Activated naive CD4-positive, alpha-beta T cell treated with anti-CD3 and anti-CD28 coated beads, Interleukin-2, amount 50 U/mL, for 72 hours (primary cell): ENCODE measurements around the gene TCF4. TPM values are rescaled to one million over a fixed set of nuclear protein-coding genes. Genes with fewer than 3 reads are reported as not detected.

Experiments used
- ATAC-seq, 2 donors: fragments of 150-1000 bp; cut with Tn5 transposase; 2 replicates each; pipeline ENCODE4 v1.10.0; 2021; ENCODE audit warnings: mild to moderate bottlenecking in 2 of 2, moderate library complexity in 2 of 2
- DNase-seq, 2 donors: peaks; one replicate each; pipeline ENCODE4 v3.0.0; 2021 to 2022; ENCODE audit warnings: low spot score in 2 of 2
- H3K27ac Mint-ChIP-seq, 2 donors: one replicate each; pipeline ENCODE4 v1.8.0; 2022; ENCODE audit warnings: mild to moderate bottlenecking in 2 of 2, mixed read lengths in 2 of 2
- H3K36me3 Mint-ChIP-seq, 2 donors: one replicate each; pipeline ENCODE4 v1.8.0; 2022; ENCODE audit warnings: mixed read lengths in 2 of 2
- H3K9me3 Mint-ChIP-seq, 2 donors: one replicate each; pipeline ENCODE4 v1.8.0; 2022; ENCODE audit warnings: mixed read lengths in 2 of 2
- total RNA-seq, 2 donors: library from RNA; stranded (reverse); gene quantifications; one replicate each; pipeline ENCODE4 v1.2.3, GENCODE V29; 2022

Gene TCF4
- total RNA-seq, 2 donors from 2014 or later: 0.46 to 1.6 TPM

DNA sequence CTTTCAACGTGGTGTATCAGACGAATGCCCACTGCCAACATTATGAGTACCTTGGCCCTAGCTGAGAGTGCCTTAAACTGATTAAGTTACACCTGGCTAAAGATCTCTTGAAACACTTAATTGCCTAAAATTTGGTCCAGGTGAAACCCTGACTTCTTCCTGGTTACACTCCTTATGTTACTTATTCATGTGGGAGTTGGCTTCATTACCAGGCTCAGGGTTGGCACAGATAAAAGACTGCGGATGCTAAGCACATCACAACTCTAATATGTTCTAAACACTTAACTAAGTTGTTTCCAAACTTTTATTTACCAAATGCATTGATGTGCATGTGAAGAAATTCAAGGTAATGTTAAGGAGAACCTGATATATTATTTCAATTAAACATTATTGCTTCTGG lies 298.9 kb downstream of the TCF4 start:
- Mint-ChIP-seq H3K27ac (no peak overlapping the region), H3K9me3 (peaks cover 0 to 4% of the 10 kb centered on the region in 2 donors), H3K36me3 (no peaks in the 10 kb centered on the region)
- DNase-seq (no peak), ATAC-seq (no peak)

DNA sequence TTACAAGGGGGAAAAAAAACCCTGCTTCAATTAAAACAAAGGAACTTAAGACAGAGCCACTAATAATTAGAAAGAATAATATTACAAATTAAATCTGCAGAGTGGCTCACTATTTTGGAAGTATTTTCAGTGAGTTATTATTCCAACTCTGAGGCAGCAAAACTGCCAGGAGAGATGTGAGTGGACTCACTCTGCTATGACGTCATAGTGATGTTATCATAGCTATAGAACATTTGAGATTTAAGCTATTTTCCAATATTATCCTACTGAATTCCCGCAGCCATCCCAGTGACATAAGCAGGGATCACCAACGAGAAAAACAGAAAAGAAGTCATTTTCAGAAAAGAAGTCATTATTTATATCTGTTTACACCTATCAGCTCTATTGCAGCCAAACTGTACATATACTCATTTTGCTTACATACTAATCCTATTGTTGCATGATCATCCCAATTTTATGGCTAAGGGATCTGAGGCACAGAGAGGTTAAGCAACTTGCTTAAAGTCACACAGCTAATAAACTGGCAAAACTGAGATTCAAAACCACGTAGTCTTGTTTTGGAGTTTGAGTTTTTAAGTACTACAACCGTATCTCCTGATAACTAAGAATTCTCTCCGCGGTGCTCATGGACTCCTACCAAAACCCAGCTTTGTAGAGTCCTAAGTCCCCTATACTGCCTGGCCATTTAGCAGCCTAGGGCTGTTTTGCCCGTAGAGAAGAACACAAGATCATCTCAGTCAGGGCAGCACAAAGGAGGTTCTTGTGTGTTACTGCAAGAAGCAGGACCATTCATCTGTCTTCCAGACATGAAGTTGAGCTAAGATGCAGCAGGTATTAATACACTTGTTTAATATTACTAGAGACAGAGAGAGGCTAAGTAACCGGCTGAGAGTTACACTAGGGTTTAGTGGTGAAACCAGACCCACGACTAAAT lies 299.8 kb downstream of the TCF4 start:
- Mint-ChIP-seq H3K9me3 (peaks cover 0 to 4% of the 10 kb centered on the region in 2 donors), H3K27ac (no peak overlapping the region), H3K36me3 (no peaks in the 10 kb centered on the region)
- no peak for ATAC-seq
- DNase-seq: no peak

DNA sequence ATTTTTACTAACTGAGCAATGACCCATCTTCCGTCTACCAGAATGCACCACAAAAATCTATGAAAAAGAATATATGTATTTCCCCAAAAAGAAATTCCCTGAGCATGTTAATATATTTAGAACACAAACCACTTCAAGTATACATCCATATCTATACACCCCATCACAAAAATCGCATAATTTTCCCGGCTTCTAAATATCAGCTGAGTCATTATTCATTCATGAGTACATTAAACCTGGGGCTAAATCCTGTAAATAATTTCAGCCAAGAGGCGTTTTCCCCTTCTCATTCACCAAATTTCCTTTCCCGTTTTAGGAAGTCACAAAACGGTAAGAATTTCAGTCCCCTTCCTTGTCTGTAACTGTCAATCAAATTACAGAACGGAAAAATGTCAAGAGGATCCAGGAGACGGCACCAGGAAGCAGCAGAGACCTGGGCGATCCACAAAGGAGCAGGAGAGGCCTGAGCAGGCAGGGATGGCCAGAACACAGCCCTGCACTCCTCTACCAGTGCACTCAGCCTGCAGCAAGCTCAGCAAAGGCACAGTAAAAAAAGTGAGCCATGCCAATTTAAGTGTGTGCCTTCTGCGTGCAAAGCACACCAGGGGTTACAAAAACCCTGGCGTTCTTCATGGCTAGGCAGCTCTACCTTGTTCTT lies 300.7 kb downstream of the TCF4 start:
- Mint-ChIP-seq H3K27ac (no peak overlapping the region), H3K36me3 (no peaks in the 10 kb centered on the region), H3K9me3 (peaks cover 0 to 4% of the 10 kb centered on the region in 2 donors)
- ATAC-seq (no peak), DNase-seq (no peak)

DNA sequence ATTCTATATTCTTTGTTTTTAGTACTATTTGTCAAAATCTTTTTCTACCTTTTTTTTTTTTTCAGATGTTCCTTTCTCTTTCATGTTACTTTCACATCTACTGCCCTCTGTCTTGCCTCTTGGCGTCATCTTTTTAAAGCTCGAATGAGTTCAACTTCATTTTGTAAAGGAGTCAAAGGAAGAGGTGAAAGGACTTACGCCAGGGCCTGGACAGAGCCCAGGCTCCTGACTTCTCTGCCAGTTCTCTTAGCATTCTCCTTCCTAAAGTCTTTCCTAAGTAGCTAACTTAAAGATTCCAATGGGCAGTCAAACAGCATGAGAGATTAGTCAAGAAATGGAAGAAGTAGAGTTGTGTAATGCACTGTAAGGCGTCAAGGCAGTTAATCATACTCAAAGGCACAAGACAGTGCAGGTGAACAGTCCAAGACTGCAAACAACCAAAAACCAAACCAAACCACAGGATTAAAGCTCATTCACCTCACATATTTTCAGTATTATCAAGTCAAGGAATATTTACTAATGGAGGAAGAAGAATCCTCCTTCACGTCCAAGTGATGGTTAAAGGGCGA lies 301.7 kb downstream of the TCF4 start:
- DNase-seq (no peak), ATAC-seq (no peak)
- H3K36me3 Mint-ChIP-seq: no peaks in the 10 kb centered on the region
- H3K27ac Mint-ChIP-seq: no peak overlapping the region
- H3K9me3 Mint-ChIP-seq: peaks cover 0 to 4% of the 10 kb centered on the region in 2 donors

DNA sequence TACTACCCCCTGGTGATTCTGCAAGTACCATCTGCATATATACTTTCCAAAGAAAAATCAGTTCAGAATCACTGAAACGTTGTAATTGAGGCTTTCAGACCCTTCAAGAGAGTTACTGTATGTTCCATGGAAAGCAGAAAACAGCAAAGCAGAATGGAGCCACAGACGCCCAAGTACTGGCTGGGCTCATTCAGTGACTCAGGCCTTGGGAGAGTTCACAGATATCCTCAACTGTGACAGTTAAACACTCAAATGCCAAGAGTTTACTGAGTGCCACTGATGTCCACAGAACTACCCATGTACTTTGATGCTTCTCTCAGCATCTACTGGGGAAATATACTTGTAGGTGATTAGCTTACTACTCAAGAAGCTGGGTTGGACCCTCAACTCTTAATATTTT lies 303.4 kb downstream of the TCF4 start:
- H3K36me3 Mint-ChIP-seq: no peaks in the 10 kb centered on the region
- ATAC-seq (no peak), DNase-seq (no peak)
- H3K9me3 Mint-ChIP-seq: peaks cover 0 to 4% of the 10 kb centered on the region in 2 donors
- no peak overlapping the region for H3K27ac Mint-ChIP-seq

DNA sequence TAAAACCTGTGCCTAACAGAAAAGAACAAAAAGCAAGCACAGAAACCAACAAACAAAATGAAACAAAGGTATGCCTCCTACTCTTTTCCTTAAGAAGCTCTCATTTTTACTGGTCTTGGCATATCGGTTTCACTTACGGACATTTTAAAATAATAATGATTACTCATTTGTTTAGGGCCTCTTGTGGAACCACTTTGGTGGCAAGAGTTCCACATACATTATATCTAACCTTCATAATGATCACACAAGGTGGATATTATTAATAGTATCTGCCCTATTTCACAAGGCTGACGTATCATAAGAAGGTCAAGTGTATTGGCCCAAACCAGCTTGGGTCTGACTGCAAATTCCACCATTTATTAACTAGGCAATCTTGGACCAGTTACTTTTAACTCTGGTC lies 304.7 kb downstream of the TCF4 start:
- Mint-ChIP-seq H3K27ac (no peak overlapping the region), H3K36me3 (no peaks in the 10 kb centered on the region), H3K9me3 (peaks cover 0 to 4% of the 10 kb centered on the region in 2 donors)
- no peak for ATAC-seq
- no peak for DNase-seq

DNA sequence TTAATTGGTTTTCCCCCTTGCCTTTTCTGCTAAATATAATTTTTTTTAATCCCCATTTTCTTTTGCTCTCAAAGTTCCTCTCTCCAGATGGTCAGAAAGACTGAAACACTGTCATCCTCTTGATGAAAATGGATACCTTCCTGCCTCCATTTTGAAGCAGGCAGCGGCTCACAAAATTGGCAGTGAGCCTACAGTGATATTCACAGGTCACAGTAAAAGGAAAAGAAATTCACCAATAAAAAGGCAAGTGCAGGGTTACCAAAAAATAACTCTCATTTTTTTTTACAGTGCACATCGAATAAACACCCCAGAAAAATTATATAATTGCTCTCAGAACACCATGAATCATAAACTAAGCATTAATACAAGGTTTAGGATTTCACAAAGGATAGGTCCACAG lies 307.5 kb downstream of the TCF4 start:
- no peaks in the 10 kb centered on the region for H3K9me3 Mint-ChIP-seq
- ATAC-seq: no peak
- DNase-seq: no peak
- H3K27ac Mint-ChIP-seq: no peak overlapping the region
- no peaks in the 10 kb centered on the region for H3K36me3 Mint-ChIP-seq

DNA sequence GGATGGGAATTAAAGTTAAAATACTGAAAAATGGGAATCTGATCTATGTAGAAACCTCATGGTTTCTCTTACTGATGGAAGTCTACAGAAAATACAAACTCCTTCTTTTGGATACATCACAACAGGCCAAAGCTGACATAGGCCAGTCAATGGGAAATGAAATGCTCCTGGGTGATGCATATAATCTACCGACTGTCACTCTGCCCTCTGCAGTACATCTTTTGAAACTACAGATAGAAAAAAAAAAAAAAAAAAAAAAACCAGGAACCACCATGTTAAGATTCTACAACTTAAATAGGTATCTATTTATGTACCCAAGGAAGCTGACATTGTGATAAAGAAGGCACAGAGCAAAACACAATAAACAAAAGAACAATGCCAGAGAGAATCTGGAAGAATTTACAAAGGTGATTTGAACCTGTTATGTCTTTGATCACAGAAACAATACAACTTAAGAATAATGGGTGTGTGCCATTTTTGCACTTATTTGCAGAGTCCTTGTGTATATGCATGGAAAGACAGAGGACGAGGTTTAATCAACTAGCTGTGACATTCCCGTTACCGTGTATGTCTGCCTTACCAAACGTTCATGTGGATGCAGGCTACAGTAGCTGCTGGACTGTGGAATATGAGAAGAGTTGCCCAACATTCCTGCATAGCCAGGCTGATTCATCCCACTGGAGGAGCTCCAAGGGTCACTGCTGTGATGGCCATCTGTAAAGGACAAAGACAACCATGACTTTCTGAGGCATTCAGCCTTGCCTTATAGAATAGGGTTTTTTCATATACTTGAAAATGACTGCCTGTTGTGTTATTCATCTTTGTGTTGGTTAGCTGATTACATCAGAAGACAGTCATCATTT lies 312.7 kb downstream of the TCF4 start:
- H3K27ac Mint-ChIP-seq: no peak overlapping the region
- no peaks in the 10 kb centered on the region for H3K36me3 Mint-ChIP-seq
- no peak for DNase-seq
- H3K9me3 Mint-ChIP-seq: no peaks in the 10 kb centered on the region
- ATAC-seq: no peak

DNA sequence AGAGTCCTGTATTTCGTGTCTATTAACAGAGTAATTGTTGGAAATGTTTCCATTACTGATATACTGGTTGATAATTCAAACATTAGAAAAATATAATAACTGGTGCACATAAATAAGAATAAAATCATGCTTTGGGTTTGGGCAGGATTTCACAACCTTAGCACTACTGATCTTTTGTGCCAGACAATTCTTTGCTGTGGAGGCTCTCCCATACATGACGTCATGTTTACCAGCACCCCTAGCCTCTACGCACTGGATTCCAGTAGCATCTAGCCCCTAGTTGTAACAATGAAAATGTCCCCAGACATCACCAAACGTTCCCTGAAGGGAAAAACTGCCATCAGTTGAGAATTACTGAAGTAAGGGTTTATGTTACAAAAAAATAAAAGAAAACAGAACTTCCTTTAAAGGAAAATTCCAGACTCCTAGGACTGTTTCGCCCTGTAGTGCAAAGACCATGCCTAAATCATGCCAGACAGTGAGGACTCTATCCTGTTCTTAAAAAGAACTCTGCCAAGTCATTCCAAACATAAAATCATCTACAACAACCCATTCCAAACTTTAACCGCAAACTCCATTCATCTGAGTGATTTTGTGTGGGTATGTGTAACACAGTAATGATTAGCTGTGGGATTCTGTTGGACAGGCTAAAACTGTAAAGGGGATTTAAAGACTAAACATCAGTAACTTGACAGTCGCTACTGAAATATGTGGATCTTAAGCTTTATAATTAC lies 315.3 kb downstream of the TCF4 start:
- no peaks in the 10 kb centered on the region for H3K9me3 Mint-ChIP-seq
- H3K36me3 Mint-ChIP-seq: no peaks in the 10 kb centered on the region
- no peak overlapping the region for H3K27ac Mint-ChIP-seq
- no peak for DNase-seq
- ATAC-seq: no peak

DNA sequence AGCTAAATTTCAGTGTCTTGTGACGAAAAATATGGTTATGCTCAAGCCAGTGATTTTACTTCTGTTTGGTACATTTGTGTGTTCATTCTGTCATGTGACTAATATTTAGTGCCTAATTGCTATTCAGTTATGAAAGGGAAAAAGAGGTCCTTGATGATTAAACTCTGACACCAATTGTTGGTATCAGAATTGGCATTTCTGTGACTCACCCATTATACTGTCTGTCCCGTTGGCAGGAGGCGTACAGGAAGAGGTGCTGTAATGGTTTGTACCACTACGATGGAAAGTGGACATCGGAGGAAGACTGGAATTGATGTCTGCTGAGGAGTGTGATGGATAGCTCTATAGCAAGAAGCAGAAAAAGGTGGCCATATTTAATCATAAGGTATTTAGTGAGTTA lies 318.4 kb downstream of the TCF4 start:
- no peak for ATAC-seq

DNA sequence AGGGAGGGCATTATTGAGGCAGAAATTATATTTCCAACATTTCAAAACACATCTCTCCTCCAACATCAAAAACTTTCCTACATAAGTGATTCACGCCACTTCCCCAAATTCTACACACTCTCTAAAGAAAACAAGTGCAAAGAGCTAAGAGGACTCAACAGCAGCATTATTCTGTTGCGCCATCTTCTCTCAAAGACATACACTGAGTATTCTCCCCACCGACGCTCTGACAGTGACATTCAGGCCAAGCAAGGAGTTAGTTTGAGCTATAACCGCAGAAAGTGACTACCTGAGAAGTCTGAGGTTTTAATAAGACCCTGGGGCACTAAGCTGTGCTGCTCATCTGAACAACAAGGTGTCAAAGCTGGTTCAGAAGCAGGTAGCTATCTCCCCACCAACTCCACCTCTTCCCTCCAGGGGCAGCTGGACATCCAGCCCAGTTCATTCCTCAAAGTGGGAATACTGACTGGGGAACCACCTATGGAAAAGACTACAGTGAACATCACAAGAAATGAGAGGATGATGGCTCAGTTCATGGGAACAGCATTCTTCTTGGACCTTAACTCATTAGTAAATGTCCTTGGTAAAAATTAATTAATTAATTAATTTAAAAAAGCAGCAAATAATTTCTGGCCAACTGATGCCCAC lies 319.2 kb downstream of the TCF4 start:
- no peak for DNase-seq
- no peak overlapping the region for H3K27ac Mint-ChIP-seq
- H3K9me3 Mint-ChIP-seq: no peaks in the 10 kb centered on the region
- no peaks in the 10 kb centered on the region for H3K36me3 Mint-ChIP-seq
- no peak for ATAC-seq

More for the DNA sequence above, 318.4 kb downstream of the TCF4 start:
- Mint-ChIP-seq H3K27ac (no peak overlapping the region), H3K9me3 (no peaks in the 10 kb centered on the region), H3K36me3 (no peaks in the 10 kb centered on the region)
- DNase-seq: no peak

DNA sequence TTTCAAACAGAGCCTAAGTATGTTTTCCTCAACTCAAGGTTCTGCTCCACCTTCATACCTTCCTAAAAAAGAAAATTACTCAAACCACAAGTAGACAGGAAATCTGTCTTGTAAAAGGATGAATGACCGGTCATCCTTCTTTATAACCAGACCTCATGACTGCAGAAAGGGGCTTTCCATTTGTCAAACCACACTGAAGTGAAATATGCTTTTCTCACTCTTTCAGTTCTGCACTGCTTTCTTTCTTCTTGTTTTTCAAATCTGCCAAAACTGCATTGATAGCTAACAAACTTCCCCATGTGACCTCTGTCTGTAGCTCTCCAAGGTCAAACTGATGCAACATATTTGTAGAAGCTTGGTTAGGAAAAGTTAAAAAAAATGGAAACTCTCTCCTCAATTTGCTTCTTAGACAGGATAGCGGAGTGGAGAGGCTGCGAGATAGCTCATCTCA lies 319.8 kb downstream of the TCF4 start:
- no peak for ATAC-seq
- no peak for DNase-seq
- no peaks in the 10 kb centered on the region for H3K9me3 Mint-ChIP-seq
- H3K27ac Mint-ChIP-seq: no peak overlapping the region
- no peaks in the 10 kb centered on the region for H3K36me3 Mint-ChIP-seq

DNA sequence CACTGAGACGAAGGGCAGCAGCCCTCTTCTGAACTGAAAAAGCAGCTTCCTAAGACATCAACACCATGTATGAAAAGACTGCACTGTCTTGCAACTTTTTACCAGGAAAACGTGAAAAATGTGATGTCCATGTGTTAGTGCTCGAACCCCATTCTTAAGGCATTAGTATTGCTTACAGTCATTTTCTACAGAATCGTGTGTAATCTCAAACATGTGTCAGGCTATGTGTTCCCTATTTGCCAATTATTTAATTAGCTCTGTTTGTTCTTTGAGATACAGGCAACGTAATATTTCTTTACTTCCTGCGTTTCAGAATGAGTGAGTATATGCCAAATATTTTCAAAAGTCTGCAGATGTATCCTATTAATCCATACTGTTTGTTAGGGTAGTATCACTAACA lies 321.0 kb downstream of the TCF4 start:
- H3K36me3 Mint-ChIP-seq: no peaks in the 10 kb centered on the region
- ATAC-seq: no peak
- no peak overlapping the region for H3K27ac Mint-ChIP-seq
- no peaks in the 10 kb centered on the region for H3K9me3 Mint-ChIP-seq
- no peak for DNase-seq

DNA sequence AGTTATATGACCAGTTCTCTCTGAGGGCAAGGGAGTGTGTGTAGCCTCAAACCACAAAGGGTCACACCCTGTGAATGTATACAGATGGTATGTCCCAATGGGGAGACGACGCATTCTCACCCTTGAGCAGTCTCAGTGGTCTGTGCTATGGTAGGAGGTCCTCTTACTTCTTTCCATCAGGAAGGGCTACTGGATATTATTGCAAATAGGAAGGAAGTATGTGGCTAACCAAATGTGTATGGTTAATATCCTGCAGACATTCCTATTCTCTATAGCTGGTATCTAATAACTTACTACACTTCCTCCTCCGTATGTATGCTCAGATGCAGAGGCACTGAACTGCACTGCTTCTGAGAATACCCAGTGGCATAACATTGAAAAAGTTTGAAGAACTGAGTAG lies 322.0 kb downstream of the TCF4 start:
- no peak for DNase-seq
- ATAC-seq: no peak
- Mint-ChIP-seq H3K36me3 (no peaks in the 10 kb centered on the region), H3K9me3 (no peaks in the 10 kb centered on the region), H3K27ac (no peak overlapping the region)

DNA sequence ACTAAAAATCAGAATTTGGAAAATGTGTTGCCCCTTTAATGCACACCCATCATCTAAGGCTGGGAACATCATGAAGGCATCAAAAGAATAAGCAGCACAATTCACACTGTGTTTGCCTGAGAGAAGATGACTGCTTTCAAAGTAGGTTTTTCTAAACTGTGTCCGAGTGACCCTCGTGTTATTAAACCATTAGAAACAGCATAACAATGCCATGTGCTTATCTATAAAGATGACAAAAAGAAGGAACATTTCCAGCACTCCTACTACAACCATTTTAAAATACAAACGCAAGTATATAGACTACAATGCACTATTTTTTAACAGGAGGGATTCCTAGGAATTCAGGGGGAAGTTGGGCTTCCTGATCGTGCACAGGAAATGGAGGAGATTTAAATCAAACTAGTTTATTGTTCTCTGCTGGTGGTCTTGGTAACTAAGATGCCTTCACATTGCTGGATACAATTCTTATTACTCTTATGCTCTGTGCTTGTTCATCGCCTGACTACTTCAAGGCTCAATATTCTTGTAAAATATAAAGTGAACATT lies 322.8 kb downstream of the TCF4 start:
- Mint-ChIP-seq H3K27ac (no peak overlapping the region), H3K9me3 (no peaks in the 10 kb centered on the region), H3K36me3 (no peaks in the 10 kb centered on the region)
- no peak for DNase-seq
- ATAC-seq: no peak
